Measurements from ENCODE around the gene SLC39A8.

SLC39A8 gene

DNA sequence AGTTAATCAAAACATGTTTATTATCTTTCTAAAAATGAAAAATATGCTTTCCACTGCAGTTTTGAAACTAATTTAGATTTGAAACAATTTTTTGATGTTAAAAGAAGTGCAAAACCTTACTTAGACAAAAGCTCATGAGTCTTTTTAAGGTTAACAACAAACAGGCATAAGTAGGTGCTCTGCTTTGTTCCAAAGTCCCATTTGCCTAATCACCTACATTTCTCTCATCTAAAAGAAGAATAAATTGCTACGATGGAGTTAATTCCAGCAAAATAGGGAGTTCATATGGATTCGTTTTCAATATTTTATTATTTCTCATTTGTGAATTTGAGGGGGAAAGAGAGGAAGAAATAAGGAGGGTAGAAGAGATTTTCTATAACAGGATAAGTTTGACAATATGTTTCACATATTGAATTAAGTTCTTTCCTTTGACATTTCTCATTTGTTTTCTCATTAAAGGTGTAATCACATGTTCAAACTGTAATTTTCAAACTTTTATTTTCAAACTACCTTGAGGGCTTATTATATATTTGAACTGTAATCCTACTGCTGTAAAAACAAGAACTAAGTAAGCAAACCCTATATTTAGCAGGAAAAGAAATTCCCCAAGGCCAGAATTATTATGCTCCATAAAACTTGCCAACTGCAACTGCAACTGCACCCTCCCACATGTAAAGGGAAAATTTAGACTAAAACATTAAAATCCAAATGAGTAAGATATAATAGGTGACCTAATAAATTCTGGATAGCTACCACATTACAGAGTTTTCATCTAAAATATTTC lies 9.6 kb upstream of the SLC39A8 start:
- Mint-ChIP-seq H3K27ac (no peak overlapping the region), H3K36me3 (ENCODE audit: low read depth) (no peaks in the 10 kb centered on the region), H3K9me3 (no peaks in the 10 kb centered on the region)

DNA sequence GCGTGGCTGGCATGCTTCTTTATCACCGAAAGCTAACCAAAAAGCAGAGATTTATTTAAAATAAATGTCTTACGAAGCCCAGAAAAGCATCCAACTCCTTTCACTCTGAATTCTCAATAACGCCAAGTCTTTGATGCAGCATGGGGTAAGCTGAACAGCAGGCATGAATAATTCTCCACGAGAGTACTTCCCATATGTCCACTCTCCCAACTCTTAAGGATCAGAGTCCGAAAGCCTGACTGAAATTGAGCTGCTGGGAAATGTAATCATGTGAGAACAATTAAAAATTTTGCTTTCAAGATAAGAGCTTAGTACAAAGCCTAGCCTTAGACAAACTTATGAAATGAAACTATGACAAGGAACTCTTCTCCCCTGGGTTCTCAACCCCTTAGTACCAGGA lies 7.5 kb upstream of the SLC39A8 start:
- H3K36me3 Mint-ChIP-seq (ENCODE audit: low read depth), result no peaks in the 10 kb centered on the region

More for the DNA sequence above, 9.6 kb upstream of the SLC39A8 start:
- H3K4me3 Mint-ChIP-seq, result no peak overlapping the region
- no peaks in the 10 kb centered on the region for H3K27me3 Mint-ChIP-seq (ENCODE audit: low read depth)
- H3K4me1 Mint-ChIP-seq, result no peaks in the 10 kb centered on the region
- TF ChIP-seq, protein P1, sequence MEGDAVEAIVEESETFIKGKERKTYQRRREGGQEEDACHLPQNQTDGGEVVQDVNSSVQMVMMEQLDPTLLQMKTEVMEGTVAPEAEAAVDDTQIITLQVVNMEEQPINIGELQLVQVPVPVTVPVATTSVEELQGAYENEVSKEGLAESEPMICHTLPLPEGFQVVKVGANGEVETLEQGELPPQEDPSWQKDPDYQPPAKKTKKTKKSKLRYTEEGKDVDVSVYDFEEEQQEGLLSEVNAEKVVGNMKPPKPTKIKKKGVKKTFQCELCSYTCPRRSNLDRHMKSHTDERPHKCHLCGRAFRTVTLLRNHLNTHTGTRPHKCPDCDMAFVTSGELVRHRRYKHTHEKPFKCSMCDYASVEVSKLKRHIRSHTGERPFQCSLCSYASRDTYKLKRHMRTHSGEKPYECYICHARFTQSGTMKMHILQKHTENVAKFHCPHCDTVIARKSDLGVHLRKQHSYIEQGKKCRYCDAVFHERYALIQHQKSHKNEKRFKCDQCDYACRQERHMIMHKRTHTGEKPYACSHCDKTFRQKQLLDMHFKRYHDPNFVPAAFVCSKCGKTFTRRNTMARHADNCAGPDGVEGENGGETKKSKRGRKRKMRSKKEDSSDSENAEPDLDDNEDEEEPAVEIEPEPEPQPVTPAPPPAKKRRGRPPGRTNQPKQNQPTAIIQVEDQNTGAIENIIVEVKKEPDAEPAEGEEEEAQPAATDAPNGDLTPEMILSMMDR (IDR thresholded peaks at IDR 0.05; ENCODE audit: unreplicated experiment in 3 of 3), result no peak

DNA sequence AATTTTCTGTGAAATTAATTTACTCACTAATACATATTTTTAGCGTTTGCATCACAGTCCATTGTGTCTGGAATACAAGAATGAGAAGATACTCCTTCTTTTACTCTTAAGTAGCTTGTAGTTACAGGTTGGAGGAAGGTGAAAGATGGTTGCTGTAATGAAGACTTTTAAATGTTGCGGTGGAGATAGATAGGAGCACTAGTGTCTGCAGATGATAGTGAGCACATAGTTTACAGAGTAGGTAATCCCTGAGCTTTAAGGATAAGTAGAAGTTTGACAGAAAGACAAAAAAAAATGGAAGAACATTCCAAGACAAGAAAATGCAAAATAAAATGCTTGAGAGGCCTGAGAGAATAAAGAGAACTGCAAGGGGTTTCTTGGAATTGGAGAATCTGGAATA lies 5.4 kb upstream of the SLC39A8 start:
- H3K36me3 Mint-ChIP-seq (ENCODE audit: low read depth), result no peaks in the 10 kb centered on the region
- no peaks in the 10 kb centered on the region for H3K4me1 Mint-ChIP-seq
- H3K27ac Mint-ChIP-seq, result no peak overlapping the region
- TF ChIP-seq, protein P1 (IDR thresholded peaks at IDR 0.05; ENCODE audit: unreplicated experiment in 3 of 3), result no peak
- H3K27me3 Mint-ChIP-seq (ENCODE audit: low read depth), result peaks cover 9% of the 10 kb centered on the region
- H3K9me3 Mint-ChIP-seq, result no peaks in the 10 kb centered on the region
- no peak overlapping the region for H3K4me3 Mint-ChIP-seq

More for the DNA sequence above, 7.5 kb upstream of the SLC39A8 start:
- Mint-ChIP-seq H3K27ac (no peak overlapping the region), H3K27me3 (ENCODE audit: low read depth) (peaks cover 4% of the 10 kb centered on the region), H3K9me3 (no peaks in the 10 kb centered on the region), H3K4me1 (no peaks in the 10 kb centered on the region), H3K4me3 (no peak overlapping the region)
- TF ChIP-seq, protein P1 (IDR thresholded peaks at IDR 0.05; ENCODE audit: unreplicated experiment in 3 of 3), result no peak

DNA sequence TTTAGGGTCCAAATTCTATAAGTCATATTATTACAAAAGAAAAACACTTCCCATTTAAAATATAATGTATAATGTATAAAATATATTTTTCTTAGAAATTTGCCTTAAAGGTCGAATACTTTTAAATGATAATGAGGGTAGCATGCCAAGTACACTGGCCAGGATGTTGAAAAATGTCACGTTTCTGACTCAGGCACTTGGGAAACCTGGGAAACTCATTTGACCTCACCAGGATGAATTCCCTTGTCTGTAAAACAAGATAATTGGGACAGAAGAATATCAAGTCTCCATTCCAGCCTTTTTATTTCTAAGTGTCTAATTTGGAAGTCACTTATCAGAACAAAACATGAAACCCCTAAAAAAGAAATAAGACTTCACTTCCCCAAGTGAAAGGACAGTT lies 3.4 kb upstream of the SLC39A8 start:
- Mint-ChIP-seq H3K27me3 (ENCODE audit: low read depth) (peaks cover 17% of the 10 kb centered on the region), H3K36me3 (ENCODE audit: low read depth) (no peaks in the 10 kb centered on the region), H3K4me3 (no peak overlapping the region), H3K9me3 (no peaks in the 10 kb centered on the region), H3K27ac (no peak overlapping the region), H3K4me1 (peaks cover 5% of the 10 kb centered on the region)
- TF ChIP-seq, protein P1 (IDR thresholded peaks at IDR 0.05; ENCODE audit: unreplicated experiment in 3 of 3), result no peak

DNA sequence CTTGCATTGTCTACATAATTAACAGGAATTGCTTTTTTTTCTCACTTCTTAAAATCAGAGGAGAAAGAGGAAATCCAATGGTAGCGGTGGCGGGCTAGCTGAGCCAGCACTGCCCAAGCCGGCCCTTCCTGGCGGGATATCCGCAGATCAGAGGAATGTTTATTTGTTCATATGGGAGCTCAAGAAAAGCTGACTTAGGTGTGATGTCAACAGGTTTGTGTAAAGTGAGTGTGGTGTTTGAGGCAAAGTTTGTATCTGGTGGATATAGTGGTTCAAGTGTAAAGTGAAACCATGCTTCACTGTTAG lies 466 bp upstream of the SLC39A8 start:
- peaks cover 34% of the 10 kb centered on the region for H3K27me3 Mint-ChIP-seq (ENCODE audit: low read depth)
- peaks cover 5% of the 10 kb centered on the region for H3K4me1 Mint-ChIP-seq

More for the DNA sequence above, 466 bp upstream of the SLC39A8 start:
- Mint-ChIP-seq H3K36me3 (ENCODE audit: low read depth) (no peaks in the 10 kb centered on the region), H3K9me3 (no peaks in the 10 kb centered on the region), H3K4me3 (peak overlapping the region; percentile 85 to 92 (median 91)), H3K27ac (no peak overlapping the region)
- TF ChIP-seq, protein P1 (IDR thresholded peaks at IDR 0.05; ENCODE audit: unreplicated experiment in 3 of 3), result peak in 1 of 3 experiments; percentile 41
